PFSK-1 (cell line): Measurements from ENCODE around the gene BCO1.

Source experiments
- POLR2AphosphoS5 ChIP-seq: IDR thresholded peaks from 2 replicates; pipeline ENCODE4 v1.6.1; 2012; ENCODE audit warnings: low read depth, mild to moderate bottlenecking, control low read depth, low read length, moderate library complexity
- REST ChIP-seq, 2 experiments: IDR thresholded peaks; 2 replicates each; pipeline versions ENCODE4 v1.6.1 to v1.8.0; 2011 to 2012; ENCODE audit warnings: low read depth in 2 of 2, low read length in 2 of 2, control low read depth in 1 of 2, inconsistent platforms in 1 of 2, mild to moderate bottlenecking in 1 of 2, moderate library complexity in 1 of 2; ENCODE audit not compliant: insufficient read depth in 1 of 2
- SIN3A ChIP-seq: IDR thresholded peaks from 2 replicates; pipeline ENCODE4 v1.6.1; 2012; ENCODE audit warnings: mild to moderate bottlenecking, low read length, moderate library complexity, borderline replicate concordance; ENCODE audit not compliant: insufficient read depth
- TAF1 ChIP-seq: IDR thresholded peaks from 2 replicates; pipeline ENCODE4 v1.6.1; 2012; ENCODE audit warnings: low read length, control low read depth, borderline replicate concordance; ENCODE audit not compliant: insufficient read depth

DNA sequence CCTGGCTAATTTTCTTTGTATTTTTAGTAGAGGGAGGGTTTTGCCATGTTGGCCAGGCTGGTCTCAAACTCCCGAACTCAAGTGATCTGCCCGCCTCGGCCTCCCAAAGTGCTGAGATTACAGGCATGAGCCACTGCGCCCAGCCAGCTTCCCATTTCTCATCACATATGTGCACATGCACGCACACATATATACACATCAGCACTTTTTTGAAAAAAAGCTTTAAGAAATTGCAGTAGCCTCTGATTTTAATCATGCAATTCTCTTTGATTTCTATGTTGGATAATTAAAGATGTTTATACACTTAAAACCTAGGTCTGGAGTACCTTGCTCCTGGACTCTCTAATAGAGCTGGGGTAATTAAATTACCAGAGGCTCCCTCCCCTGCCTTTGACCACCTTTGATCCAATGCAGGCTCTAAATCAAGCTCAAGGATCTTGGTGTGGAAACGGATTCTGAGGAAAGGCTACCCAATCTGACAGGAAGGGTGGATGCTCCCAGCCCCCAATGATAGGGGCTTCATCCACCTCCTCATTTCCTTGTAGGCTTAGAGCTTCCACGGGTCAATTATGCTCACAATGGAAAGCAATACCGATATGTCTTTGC is 46.6 kb downstream of the BCO1 start:
- TF ChIP-seq SIN3A (no peak), REST (IDR thresholded peaks at IDR 0.05; ENCODE audit: insufficient read depth in 1 of 2, low read depth in 2 of 2, low read length in 2 of 2) (no peak), TAF1 (no peak), POLR2AphosphoS5 (no peak)
